PC-3 (cell line): ENCODE data around the gene FAH. TPM values are rescaled to one million over a fixed set of nuclear protein-coding genes. Genes with fewer than 3 reads are reported as not detected.

Experiments
- ATAC-seq: fragments of 200-7000 bp; cut with Tn5 transposase; 2 replicates; pipeline ENCODE4 v1.9.1; 2020; ENCODE audit warnings: mild to moderate bottlenecking, moderate library complexity
- Bru-seq: library from RNA; stranded (reverse); fragments of 400-500 nt; gene quantifications from one replicate; lab custom pipeline; 2021; lab: Mats Ljungman, UMichigan
- BruChase-seq, 2 experiments: library from RNA; stranded (reverse); fragments of 400-500 nt; gene quantifications; one replicate each; lab custom pipeline; 2021; lab: Mats Ljungman, UMichigan
- BruUV-seq: library from RNA; stranded (reverse); fragments of 400-500 nt; replicated peaks from 2 replicates; lab custom pipeline; 2021; lab: Mats Ljungman, UMichigan
- CTCF ChIA-PET: fragments of 300-600 bp; sonication (Branson Sonifier 250); formaldehyde crosslinking; loops from one replicate; lab custom pipeline; 2022; ENCODE audit warnings: antibody characterized with exemption; lab: Charles Lee
- POLR2A ChIA-PET: fragments of 300-600 bp; sonication (Branson Sonifier 250); formaldehyde crosslinking; loops from one replicate; lab custom pipeline; 2022; ENCODE audit warnings: antibody characterized with exemption; ENCODE audit not compliant: unreplicated experiment; lab: Charles Lee
- DNase-seq: peaks from one replicate; pipeline ENCODE4 v3.0.0-alpha.2; 2015
- H2AFZ ChIP-seq: fragments of 300-600 bp; sonication (generic); 2 replicates; pipeline ENCODE4 v1.6.0; 2016; ENCODE audit warnings: antibody characterized with exemption, low read length
- H3F3A ChIP-seq: fragments of 300-600 bp; sonication (generic); one replicate; pipeline ENCODE4 v1.6.0; 2017; ENCODE audit warnings: antibody characterized with exemption, low read length, control low read depth, mild to moderate bottlenecking; ENCODE audit not compliant: unreplicated experiment
- H3K27ac ChIP-seq: fragments of 300-600 bp; sonication (generic); 2 replicates; pipeline ENCODE4 v1.5.1; 2016; ENCODE audit warnings: mild to moderate bottlenecking, low read length
- H3K27me3 ChIP-seq: fragments of 300-600 bp; sonication (generic); 2 replicates; pipeline ENCODE4 v1.6.1; 2016; ENCODE audit warnings: low read length, mixed read lengths
- H3K36me3 ChIP-seq: fragments of 300-600 bp; sonication (generic); 2 replicates; pipeline ENCODE4 v1.6.1; 2016; ENCODE audit warnings: low read depth, mixed run types, low read length, mixed read lengths
- H3K4me1 ChIP-seq: fragments of 300-600 bp; sonication (generic); 2 replicates; pipeline ENCODE4 v1.5.1; 2016; ENCODE audit warnings: low read length; ENCODE audit not compliant: insufficient read depth
- H3K4me2 ChIP-seq: fragments of 300-600 bp; sonication (generic); 2 replicates; pipeline ENCODE4 v1.6.0; 2016; ENCODE audit warnings: low read length
- H3K4me3 ChIP-seq: fragments of 300-600 bp; sonication (generic); 2 replicates; pipeline ENCODE4 v1.5.1; 2016; ENCODE audit warnings: mild to moderate bottlenecking, low read length, mixed read lengths
- H3K79me2 ChIP-seq: fragments of 300-600 bp; sonication (generic); 2 replicates; pipeline ENCODE4 v1.6.1; 2017; ENCODE audit warnings: low read length, mixed read lengths
- H3K9ac ChIP-seq: fragments of 300-600 bp; sonication (generic); 2 replicates; pipeline ENCODE4 v1.6.0; 2016; ENCODE audit warnings: mild to moderate bottlenecking, low read length
- H3K9me2 ChIP-seq: fragments of 300-600 bp; sonication (generic); replicated peaks from 2 replicates; pipeline ENCODE4 v1.6.1; 2016; ENCODE audit warnings: mixed run types, low read length, mixed read lengths
- H3K9me3 ChIP-seq: fragments of 300-600 bp; sonication (generic); 2 replicates; pipeline ENCODE4 v1.6.1; 2016; ENCODE audit warnings: low read length, mixed read lengths
- H4K20me1 ChIP-seq: fragments of 300-600 bp; sonication (generic); 2 replicates; pipeline ENCODE4 v1.6.1; 2016; ENCODE audit warnings: low read length, mixed read lengths
- EZH2 ChIP-seq: fragments of 300-600 bp; sonication (generic); IDR thresholded peaks from one replicate; pipeline ENCODE4 v1.6.1; 2017; ENCODE audit warnings: antibody characterized with exemption, mild to moderate bottlenecking, low read length; ENCODE audit not compliant: unreplicated experiment
- EZH2phosphoT487 ChIP-seq: fragments of 300-600 bp; sonication (generic); IDR thresholded peaks from 2 replicates; pipeline ENCODE4 v1.6.1; 2018; ENCODE audit warnings: mild to moderate bottlenecking, antibody characterized with exemption, low read length, borderline replicate concordance
- intact Hi-C: fragments of 100-400 bp; cut with micrococcal nuclease; formaldehyde crosslinking; loops from 2 replicates; pipeline ENCODE4 v1.9.0; 2023
- long read RNA-seq: library from polyadenylated mRNA; unstranded; transcript quantifications from one replicate; pipeline ENCODE4 v2.0.0, GENCODE V29; 2021; ENCODE audit not compliant: unreplicated experiment
- total RNA-seq: library from RNA; depleted of rRNA; stranded (reverse); fragments of >200 nt; gene quantifications from 2 replicates; pipeline ENCODE4 v1.2.3, GENCODE V29; 2014; rRNA removed
- TF ChIP-seq, protein P1 (sequence below): fragments of 300-600 bp; sonication (generic); conservative IDR thresholded peaks from 2 replicates; pipeline ENCODE4 v1.5.1; 2017; ENCODE audit warnings: antibody characterized with exemption, low read depth, mild to moderate bottlenecking, low read length

FAH gene
- total RNA-seq (55.4 and 59.4 TPM in 2 replicates), Bru-seq, nascent RNA (percentile 46 among the genes with signal in this experiment), BruChase-seq, experiment 1, labeled RNA remaining after a 6-hour chase (percentile 45 among the genes with signal in this experiment), BruChase-seq, experiment 2, labeled RNA remaining after a 2-hour chase (percentile 54 among the genes with signal in this experiment)
- long read RNA-seq, transcript FAH-201 (15 exons, 1,471 nt), result major isoform, 6 of 16 reads
- long read RNA-seq, partial matches to known transcripts, result 3 of 16 reads
- long read RNA-seq, other reads (novel, unspliced or antisense), result 1 of 16 reads

DNA sequence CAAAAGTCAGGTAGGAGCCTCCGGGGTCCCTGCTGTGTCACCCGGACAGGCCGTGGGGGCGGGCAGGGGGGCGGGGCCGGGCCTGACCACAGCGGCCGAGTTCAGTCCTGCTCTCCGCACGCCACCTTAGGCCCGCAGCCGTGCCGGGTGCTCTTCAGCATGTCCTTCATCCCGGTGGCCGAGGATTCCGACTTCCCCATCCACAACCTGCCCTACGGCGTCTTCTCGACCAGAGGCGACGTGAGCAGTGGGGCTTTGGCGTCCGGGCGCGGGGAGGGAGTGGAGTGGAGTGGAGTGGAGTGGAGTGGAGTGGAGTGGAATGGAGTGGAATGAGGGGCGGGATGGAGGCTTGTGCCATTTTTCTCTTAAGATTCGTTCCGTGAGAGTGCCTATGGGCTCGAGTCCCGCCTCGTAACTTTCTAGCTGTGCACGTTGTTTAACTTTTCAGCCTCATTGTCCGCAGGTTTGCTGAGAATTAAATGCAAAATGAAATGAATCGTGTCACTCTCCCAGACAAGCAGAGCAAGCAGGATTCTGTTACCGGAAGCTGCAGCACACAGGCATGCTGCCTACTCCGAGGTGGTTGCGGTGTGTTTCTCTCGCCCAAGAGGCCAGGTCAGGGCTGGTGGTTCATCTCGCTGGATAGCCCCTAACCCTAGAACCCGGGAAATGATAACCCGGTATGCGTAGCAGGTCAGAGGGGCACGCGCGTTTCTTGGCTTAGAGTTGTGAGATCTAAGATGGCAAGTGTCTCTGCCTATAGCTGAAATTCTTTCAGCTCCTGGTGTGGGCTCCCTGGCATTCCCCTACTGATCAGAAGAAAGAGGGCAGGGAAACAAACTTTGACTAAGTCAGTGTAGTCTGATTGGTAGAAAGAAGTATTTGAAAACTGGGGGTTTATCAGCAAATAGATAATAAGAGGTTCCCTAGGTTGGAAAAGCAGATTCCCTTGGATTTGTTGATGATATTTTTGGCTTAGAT lies at the start of gene FAH:
Gene FAH, plus strand, starts transcription at position 104 of the 981 bp plus-strand sequence. Its CDS starts 56 bp downstream, at position 160.
- peak within 1 kb of the TSS; percentile 76 for H3K9ac ChIP-seq
- DNase-seq (peak; percentile 41), ATAC-seq (peak; percentile 82)
- H3K4me3 ChIP-seq, result peak within 1 kb of the TSS; percentile 82
- no peaks in the 10 kb centered on the region for H3K9me2 ChIP-seq
- H2AFZ ChIP-seq, result peak within 1 kb of the TSS; percentile 97
- no peaks in the 10 kb centered on the region; the same call in 1 of the 2 replicates for H3K36me3 ChIP-seq
- ChIA-PET CTCF (interaction anchor here (0.5 to 0.6 kb wide), 3 partner anchors 21 to 284 kb away, joined by 3 to 4 read pairs (median 3); no protein-coding TSS in a partner anchor), POLR2A (no interaction called here)
- no peaks in the 10 kb centered on the region for H3K27me3 ChIP-seq
- TSS peak; percentile 66 for BruUV-seq
- H3K4me1 ChIP-seq, result peaks cover 9% of the 10 kb centered on the region; the same call in 1 of the 2 replicates
- no peaks in the 10 kb centered on the region for H3K9me3 ChIP-seq
- intact Hi-C loops, result loop anchor here (1.0 to 5.0 kb wide), 2 partner anchors 81 to 94 kb away; partner anchors contain the start of gene ZFAND6
- H3K79me2 ChIP-seq, result peaks cover 27% of the 10 kb centered on the region
- peak within 1 kb of the TSS; percentile 93 for H3K4me2 ChIP-seq
- no peaks in the 10 kb centered on the region for H3F3A ChIP-seq
- H4K20me1 ChIP-seq, result no peaks in the 10 kb centered on the region
- H3K27ac ChIP-seq, result peak within 1 kb of the TSS; percentile 45
- TF ChIP-seq EZH2 (no peak), EZH2phosphoT487 (no peak)
- TF ChIP-seq, protein P1, sequence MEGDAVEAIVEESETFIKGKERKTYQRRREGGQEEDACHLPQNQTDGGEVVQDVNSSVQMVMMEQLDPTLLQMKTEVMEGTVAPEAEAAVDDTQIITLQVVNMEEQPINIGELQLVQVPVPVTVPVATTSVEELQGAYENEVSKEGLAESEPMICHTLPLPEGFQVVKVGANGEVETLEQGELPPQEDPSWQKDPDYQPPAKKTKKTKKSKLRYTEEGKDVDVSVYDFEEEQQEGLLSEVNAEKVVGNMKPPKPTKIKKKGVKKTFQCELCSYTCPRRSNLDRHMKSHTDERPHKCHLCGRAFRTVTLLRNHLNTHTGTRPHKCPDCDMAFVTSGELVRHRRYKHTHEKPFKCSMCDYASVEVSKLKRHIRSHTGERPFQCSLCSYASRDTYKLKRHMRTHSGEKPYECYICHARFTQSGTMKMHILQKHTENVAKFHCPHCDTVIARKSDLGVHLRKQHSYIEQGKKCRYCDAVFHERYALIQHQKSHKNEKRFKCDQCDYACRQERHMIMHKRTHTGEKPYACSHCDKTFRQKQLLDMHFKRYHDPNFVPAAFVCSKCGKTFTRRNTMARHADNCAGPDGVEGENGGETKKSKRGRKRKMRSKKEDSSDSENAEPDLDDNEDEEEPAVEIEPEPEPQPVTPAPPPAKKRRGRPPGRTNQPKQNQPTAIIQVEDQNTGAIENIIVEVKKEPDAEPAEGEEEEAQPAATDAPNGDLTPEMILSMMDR, result no peak

DNA sequence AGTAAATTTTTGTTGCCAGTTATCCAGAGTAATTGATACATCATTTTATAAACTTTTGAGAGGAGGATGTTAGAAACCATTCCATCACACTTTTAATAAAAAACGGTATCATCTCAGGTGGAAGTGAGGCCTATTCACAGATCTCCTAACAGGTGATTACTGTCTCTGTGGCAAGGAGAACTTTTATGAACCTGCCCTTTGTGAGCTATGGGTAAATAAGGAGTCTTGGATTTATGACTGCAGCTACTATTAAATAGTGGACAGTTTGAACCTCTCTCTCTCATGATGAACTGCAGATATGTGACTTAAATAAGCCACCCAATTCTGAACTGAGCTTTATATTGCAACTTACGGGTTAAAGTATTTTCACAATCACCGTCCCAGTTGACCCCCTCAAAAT lies 47.6 kb upstream of the FAH start:
- ChIA-PET POLR2A (no interaction called here), CTCF (no interaction called here)
- Histone ChIP-seq H3K79me2 (peaks cover 47% of the 10 kb centered on the region), H3K4me3 (peak overlapping the region; percentile 39; the same call in 1 of the 2 replicates), H3K9me2 (no peaks in the 10 kb centered on the region), H3K36me3 (no peaks in the 10 kb centered on the region), H3K4me2 (peak overlapping the region; percentile 78), H3K4me1 (peaks cover 30% of the 10 kb centered on the region), H4K20me1 (peaks cover 12% of the 10 kb centered on the region), H3K9ac (no peak overlapping the region), H3K27me3 (no peaks in the 10 kb centered on the region), H2AFZ (no peak overlapping the region), H3K27ac (peak overlapping the region; percentile 95), H3K9me3 (no peaks in the 10 kb centered on the region), H3F3A (peaks cover 16% of the 10 kb centered on the region)
- no TSS peak for BruUV-seq
- intact Hi-C loops, result loop anchor here (5.0 kb wide), 2 partner anchors 33 to 67 kb away; no protein-coding TSS in a partner anchor
- ATAC-seq (peak; percentile 62), DNase-seq (peak; percentile 46)
- TF ChIP-seq EZH2, result no peak
- TF ChIP-seq, protein P1, result no peak
- TF ChIP-seq EZH2phosphoT487, result no peak
